KMS-11 (cell line): Measurements from ENCODE around the gene ADAMTS14.

Experiments used
- H2AFZ ChIP-seq: fragments of 200-600 bp; sonication (generic); 2 replicates; pipeline ENCODE4 v1.6.1; 2016; ENCODE audit warnings: antibody characterized with exemption, mixed run types, low read depth
- H3K27ac ChIP-seq: fragments of 200-600 bp; sonication (generic); 2 replicates; pipeline ENCODE4 v1.6.1; 2016; ENCODE audit warnings: mild to moderate bottlenecking, mixed run types
- H3K27me3 ChIP-seq: fragments of 200-600 bp; sonication (generic); 2 replicates; pipeline ENCODE4 v1.6.1; 2017; ENCODE audit warnings: mild to moderate bottlenecking, low read depth, mixed run types, moderate library complexity; ENCODE audit not compliant: insufficient read depth
- H3K36me3 ChIP-seq: fragments of 200-600 bp; sonication (generic); 2 replicates; pipeline ENCODE4 v1.6.1; 2017; ENCODE audit warnings: mild to moderate bottlenecking, mixed run types; ENCODE audit not compliant: insufficient read depth
- H3K4me1 ChIP-seq: fragments of 200-600 bp; sonication (generic); 2 replicates; pipeline ENCODE4 v1.6.1; 2016; ENCODE audit warnings: mild to moderate bottlenecking, low read depth, mixed run types; ENCODE audit not compliant: poor library complexity, severe bottlenecking
- H3K4me2 ChIP-seq: fragments of 200-600 bp; sonication (generic); 2 replicates; pipeline ENCODE4 v1.7.0; 2016; ENCODE audit warnings: mild to moderate bottlenecking, mixed run types
- H3K4me3 ChIP-seq: fragments of 200-600 bp; sonication (generic); IDR thresholded peaks from 2 replicates; pipeline ENCODE4 v1.6.1; 2017; ENCODE audit warnings: low read depth, low read length, mixed read lengths; ENCODE audit not compliant: insufficient read depth
- H3K79me2 ChIP-seq: fragments of 200-600 bp; sonication (generic); 2 replicates; pipeline ENCODE4 v1.6.1; 2016; ENCODE audit warnings: low read depth, mixed run types; ENCODE audit not compliant: insufficient read depth
- H3K9ac ChIP-seq: fragments of 200-600 bp; sonication (generic); 2 replicates; pipeline ENCODE4 v1.6.1; 2016; ENCODE audit warnings: mild to moderate bottlenecking, mixed run types
- H4K20me1 ChIP-seq: fragments of 200-600 bp; sonication (generic); 2 replicates; pipeline ENCODE4 v1.6.1; 2016; ENCODE audit warnings: mild to moderate bottlenecking, mixed run types; ENCODE audit not compliant: insufficient read depth
- TF ChIP-seq, protein P1 (sequence below): fragments of 200-600 bp; sonication (generic); conservative IDR thresholded peaks from 2 replicates; pipeline ENCODE4 v1.6.1; 2017; ENCODE audit warnings: low read depth, mild to moderate bottlenecking, antibody characterized with exemption, low read length, moderate library complexity, mixed read lengths

ADAMTS14 gene, protein sequence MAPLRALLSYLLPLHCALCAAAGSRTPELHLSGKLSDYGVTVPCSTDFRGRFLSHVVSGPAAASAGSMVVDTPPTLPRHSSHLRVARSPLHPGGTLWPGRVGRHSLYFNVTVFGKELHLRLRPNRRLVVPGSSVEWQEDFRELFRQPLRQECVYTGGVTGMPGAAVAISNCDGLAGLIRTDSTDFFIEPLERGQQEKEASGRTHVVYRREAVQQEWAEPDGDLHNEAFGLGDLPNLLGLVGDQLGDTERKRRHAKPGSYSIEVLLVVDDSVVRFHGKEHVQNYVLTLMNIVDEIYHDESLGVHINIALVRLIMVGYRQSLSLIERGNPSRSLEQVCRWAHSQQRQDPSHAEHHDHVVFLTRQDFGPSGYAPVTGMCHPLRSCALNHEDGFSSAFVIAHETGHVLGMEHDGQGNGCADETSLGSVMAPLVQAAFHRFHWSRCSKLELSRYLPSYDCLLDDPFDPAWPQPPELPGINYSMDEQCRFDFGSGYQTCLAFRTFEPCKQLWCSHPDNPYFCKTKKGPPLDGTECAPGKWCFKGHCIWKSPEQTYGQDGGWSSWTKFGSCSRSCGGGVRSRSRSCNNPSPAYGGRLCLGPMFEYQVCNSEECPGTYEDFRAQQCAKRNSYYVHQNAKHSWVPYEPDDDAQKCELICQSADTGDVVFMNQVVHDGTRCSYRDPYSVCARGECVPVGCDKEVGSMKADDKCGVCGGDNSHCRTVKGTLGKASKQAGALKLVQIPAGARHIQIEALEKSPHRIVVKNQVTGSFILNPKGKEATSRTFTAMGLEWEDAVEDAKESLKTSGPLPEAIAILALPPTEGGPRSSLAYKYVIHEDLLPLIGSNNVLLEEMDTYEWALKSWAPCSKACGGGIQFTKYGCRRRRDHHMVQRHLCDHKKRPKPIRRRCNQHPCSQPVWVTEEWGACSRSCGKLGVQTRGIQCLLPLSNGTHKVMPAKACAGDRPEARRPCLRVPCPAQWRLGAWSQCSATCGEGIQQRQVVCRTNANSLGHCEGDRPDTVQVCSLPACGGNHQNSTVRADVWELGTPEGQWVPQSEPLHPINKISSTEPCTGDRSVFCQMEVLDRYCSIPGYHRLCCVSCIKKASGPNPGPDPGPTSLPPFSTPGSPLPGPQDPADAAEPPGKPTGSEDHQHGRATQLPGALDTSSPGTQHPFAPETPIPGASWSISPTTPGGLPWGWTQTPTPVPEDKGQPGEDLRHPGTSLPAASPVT

DNA sequence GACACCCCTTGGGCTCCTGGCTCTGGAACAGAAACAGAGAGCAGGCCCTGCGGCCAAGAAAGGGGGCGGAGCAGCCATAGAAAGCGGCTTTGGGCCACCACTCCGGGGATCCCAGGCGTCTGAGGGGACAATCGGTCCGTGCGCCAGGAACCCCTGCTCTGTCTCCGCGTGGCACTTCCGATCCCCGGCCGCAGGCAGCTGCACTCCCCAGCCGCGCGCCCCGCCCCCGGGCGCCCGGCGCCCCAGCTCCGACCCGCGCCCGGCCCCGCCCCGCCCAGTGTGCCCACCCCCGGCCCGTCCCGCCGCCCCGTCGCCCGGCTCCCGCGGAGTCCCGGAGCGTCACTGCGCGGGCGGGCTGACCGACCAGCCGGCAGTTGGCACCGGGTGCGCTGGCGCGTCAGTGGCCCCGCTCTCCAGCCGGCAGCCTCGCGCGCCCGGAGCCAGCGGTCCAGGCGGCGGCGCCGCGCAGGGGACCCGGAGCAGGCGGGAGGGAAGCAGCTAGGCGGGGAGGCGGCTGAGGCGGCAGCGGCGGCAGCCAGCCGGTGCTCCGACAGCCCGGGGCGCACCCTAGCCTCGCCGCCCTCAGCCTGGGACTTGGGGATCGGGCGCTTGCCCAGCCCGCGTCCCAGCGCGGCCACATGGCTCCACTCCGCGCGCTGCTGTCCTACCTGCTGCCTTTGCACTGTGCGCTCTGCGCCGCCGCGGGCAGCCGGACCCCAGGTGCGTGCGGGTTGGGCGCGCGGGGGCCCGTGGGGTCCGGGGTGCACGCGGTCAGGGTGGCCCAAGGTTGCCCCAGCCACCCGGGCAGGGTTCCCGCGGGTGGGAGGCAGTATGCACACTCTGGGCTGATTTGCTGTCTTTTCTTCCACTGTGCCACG, at the start of gene ADAMTS14:
TSS of gene ADAMTS14 (plus strand) at position 342 of the 878 bp plus-strand sequence. CDS start at position 639, 297 bp downstream.
- H4K20me1 ChIP-seq, result no peaks in the 10 kb centered on the region
- H3K79me2 ChIP-seq, result no peaks in the 10 kb centered on the region
- no peaks in the 10 kb centered on the region for H3K36me3 ChIP-seq
- no peak within 1 kb of the TSS for H3K9ac ChIP-seq
- H3K4me3 ChIP-seq, result no peak within 1 kb of the TSS
- peaks cover 34% of the 10 kb centered on the region for H3K27me3 ChIP-seq
- no peaks in the 10 kb centered on the region for H3K4me1 ChIP-seq
- H2AFZ ChIP-seq, result no peak within 1 kb of the TSS; the same call in 1 of the 2 replicates
- H3K4me2 ChIP-seq, result no peak within 1 kb of the TSS
- TF ChIP-seq, protein P1, sequence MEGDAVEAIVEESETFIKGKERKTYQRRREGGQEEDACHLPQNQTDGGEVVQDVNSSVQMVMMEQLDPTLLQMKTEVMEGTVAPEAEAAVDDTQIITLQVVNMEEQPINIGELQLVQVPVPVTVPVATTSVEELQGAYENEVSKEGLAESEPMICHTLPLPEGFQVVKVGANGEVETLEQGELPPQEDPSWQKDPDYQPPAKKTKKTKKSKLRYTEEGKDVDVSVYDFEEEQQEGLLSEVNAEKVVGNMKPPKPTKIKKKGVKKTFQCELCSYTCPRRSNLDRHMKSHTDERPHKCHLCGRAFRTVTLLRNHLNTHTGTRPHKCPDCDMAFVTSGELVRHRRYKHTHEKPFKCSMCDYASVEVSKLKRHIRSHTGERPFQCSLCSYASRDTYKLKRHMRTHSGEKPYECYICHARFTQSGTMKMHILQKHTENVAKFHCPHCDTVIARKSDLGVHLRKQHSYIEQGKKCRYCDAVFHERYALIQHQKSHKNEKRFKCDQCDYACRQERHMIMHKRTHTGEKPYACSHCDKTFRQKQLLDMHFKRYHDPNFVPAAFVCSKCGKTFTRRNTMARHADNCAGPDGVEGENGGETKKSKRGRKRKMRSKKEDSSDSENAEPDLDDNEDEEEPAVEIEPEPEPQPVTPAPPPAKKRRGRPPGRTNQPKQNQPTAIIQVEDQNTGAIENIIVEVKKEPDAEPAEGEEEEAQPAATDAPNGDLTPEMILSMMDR, result no peak
- H3K27ac ChIP-seq, result no peak within 1 kb of the TSS

DNA sequence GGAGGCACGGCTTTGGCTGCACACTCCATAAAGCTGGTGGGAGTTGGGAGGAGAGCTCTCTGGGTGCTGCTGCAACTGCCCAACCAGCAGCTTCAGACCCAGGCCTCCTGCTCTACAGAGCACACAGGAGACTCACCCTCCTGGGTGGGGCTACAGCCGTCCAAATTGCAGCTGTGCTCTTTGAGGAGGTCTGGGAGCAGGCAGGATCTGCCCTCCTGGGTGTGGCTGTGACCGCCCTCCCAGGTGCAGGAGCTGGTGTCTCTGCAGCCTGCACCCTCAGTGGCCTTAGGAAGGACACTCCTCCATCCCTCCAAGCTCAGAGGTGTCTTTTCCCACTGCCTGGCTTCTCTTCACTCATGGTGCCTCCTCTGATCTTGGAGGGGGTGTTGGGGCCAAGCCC, 49.8 kb upstream of the ADAMTS14 start:
- Histone ChIP-seq H3K4me2 (no peak overlapping the region), H3K79me2 (no peaks in the 10 kb centered on the region), H2AFZ (no peak overlapping the region), H3K27me3 (no peaks in the 10 kb centered on the region), H3K36me3 (no peaks in the 10 kb centered on the region), H3K4me1 (no peaks in the 10 kb centered on the region), H3K27ac (no peak overlapping the region), H3K4me3 (no peak overlapping the region), H3K9ac (no peak overlapping the region), H4K20me1 (no peaks in the 10 kb centered on the region)
- TF ChIP-seq, protein P1, result no peak

DNA sequence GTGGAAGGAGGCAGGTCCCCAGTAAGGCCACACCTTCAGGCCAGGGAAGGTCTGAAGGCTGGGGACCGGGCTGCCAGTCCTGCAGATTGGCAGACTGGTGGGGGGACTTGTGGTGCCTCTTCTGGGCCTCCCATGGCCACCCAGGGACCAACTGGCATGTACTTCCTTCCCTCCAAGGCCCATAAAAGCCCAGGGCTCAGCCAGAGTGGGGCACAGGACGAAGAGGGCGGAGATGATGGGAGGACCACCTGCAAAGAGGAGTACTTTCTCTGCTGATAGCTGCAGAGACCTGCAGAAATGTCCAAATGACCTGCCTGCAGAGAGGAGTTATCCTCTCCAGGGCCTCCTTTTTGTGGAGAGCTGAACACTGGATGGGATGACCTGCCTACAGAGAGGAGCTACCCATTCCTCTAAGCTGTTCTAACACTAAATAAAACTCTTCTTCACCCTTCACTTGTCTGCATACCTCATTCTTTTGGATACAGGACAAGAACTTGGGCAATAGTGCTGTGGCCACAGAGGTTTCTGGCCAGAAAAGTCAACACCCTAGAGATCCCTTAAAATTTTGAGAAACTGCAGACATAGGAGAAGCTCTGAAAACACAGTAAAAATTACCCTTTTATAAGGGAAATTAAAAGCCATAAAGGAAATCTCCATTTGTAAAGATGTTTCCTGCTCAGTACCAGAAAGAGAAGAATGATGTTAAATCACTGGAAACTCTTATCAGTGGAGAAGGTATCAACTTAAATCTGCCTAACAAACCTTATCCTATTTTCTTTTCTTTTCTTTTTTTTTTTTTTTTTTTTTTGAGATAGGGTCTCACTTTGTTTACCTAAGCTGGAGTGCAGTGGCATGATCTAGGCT, 49.1 kb upstream of the ADAMTS14 start:
- Histone ChIP-seq H3K27ac (no peak overlapping the region), H4K20me1 (no peaks in the 10 kb centered on the region), H3K4me2 (no peak overlapping the region), H3K9ac (no peak overlapping the region), H2AFZ (no peak overlapping the region), H3K79me2 (no peaks in the 10 kb centered on the region), H3K36me3 (no peaks in the 10 kb centered on the region), H3K27me3 (no peaks in the 10 kb centered on the region), H3K4me1 (no peaks in the 10 kb centered on the region), H3K4me3 (no peak overlapping the region)
- TF ChIP-seq, protein P1, result no peak
